Psoas muscle (tissue), 8 donors: ENCODE measurements around the gene MBP. TPM values are rescaled to one million over a fixed set of nuclear protein-coding genes. Genes with fewer than 3 reads are reported as not detected.
"Not testable (repeated sequence)": the region's sequence is repeated elsewhere in the genome, so short reads cannot be mapped to it uniquely, and the experiment has no call there.

Experiments used
- ATAC-seq, 4 donors: fragments of 200-7000 bp; cut with Tn5 transposase; one replicate each; pipeline ENCODE4 v1.9.1; 2020; ENCODE audit warnings: moderate library complexity in 3 of 4, mild to moderate bottlenecking in 2 of 4
- DNase-seq, 2 donors: peaks; one replicate each; pipeline ENCODE4 v3.0.0-alpha.2; 2020
- H3K27ac ChIP-seq: fragments of 200-600 bp; one replicate; pipeline ENCODE4 v1.8.0; 2022
- H3K27me3 ChIP-seq, 3 donors: fragments of 200-600 bp in 1 of 3; one replicate each; pipeline versions ENCODE4 v1.6.1 to v1.8.0; 2013 to 2022; ENCODE audit warnings: low read length in 2 of 3, mild to moderate bottlenecking in 2 of 3, moderate library complexity in 1 of 3; ENCODE audit not compliant: insufficient read depth in 3 of 3
- H3K36me3 ChIP-seq, 2 donors: fragments of 200-600 bp in 1 of 2; one replicate each; pipeline versions ENCODE4 v1.6.1 to v1.8.0; 2013 to 2022; ENCODE audit warnings: low read depth in 1 of 2, mild to moderate bottlenecking in 1 of 2, moderate library complexity in 1 of 2; ENCODE audit not compliant: insufficient read depth in 1 of 2
- H3K4me1 ChIP-seq: fragments of 200-600 bp; one replicate; pipeline ENCODE4 v1.8.0; 2022
- H3K4me3 ChIP-seq: fragments of 200-600 bp; one replicate; pipeline ENCODE4 v1.8.0; 2022; ENCODE audit warnings: mild to moderate bottlenecking
- H3K9me3 ChIP-seq: fragments of 200-600 bp; one replicate; pipeline ENCODE4 v1.8.0; 2022
- WGBS, 3 donors: extraction: QIAGEN DNeasy Blood & Tissue Kit; methylation state at CpG; one replicate each; pipeline versions ENCODE4 v1.1.6 to v1.1.7; 2013; 5-methylcytosine and 5-hydroxymethylcytosine counted together
- intact Hi-C, 2 donors: fragments of 100-400 bp; cut with DNase I; formaldehyde crosslinking; loops; one replicate each; pipeline versions ENCODE4 v1.11.0 to v1.14.2; 2022
- polyA plus RNA-seq, 3 donors: library from polyadenylated mRNA; stranded (reverse); fragments of 200-250 nt; gene quantifications; one replicate each; pipeline ENCODE4 v1.2.3, GENCODE V29; 2013
- total RNA-seq, 4 donors: library from RNA; stranded (reverse); fragmentation: NEBNext Ultra II Directional in 2 of 4; extraction: Animal tissue kit (Norgen Biotek cat#: 25700) in 2 of 4; gene quantifications; one replicate each; pipeline versions ENCODE4 v1.2.1 to v1.2.4, GENCODE V29; 2021 to 2023
- TF ChIP-seq, protein P1 (sequence below): fragments of 200-600 bp; IDR thresholded peaks from one replicate; pipeline ENCODE4 v1.8.0; 2022; ENCODE audit warnings: antibody characterized with exemption
- donor health status: healthy with polysubstance abuse.
- donor health status: DM: no; HTN: no; CAD: no; lungs with moderate emphysema.
- donor health status: Bipolar disorder and iron deficiency.
- donor health status: healthy.
- donor health status: DM: yes; HTN: yes; CAD: no.
- donor health status: DM: no; HTN: no; CAD: no.
- donor health status: DM: no; HTN: no; CAD: no.
- donor health status: DM: yes; HTN: yes; CAD: no.

MBP gene
- total and polyA plus RNA-seq, 7 donors: 16.4 to 88.2 (median 51.6) TPM

DNA sequence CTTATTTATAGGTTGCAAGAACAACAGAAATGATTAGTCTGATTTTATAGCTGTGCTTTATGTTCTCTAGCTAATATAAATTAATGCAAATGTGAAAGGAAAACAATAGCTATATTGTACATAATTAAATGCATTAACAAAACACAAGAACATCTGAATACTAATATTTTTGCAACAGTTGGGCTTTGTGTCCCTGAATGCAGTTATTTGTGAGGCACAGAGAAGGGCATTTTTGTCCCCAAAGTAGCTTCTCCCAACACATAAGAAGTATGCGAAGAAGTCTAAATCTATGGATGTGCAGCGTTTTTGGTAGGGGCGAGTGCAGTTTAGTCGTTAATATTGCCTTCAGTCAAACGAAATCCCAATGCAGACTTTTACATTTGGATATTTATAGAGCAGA lies 110.0 kb downstream of the MBP start:
- DNase-seq (no peak), ATAC-seq (peak in 2 of 4 donors; percentile 4 to 8)
- no peaks in the 10 kb centered on the region for H3K36me3 ChIP-seq
- WGBS, 3 donors: 43 to 52% (median 46%) methylated on average over 5 of the region's 5 CpGs
- peaks cover 20% of the 10 kb centered on the region for H3K4me1 ChIP-seq
- no peaks in the 10 kb centered on the region for H3K9me3 ChIP-seq
- no peaks in the 10 kb centered on the region for H3K27me3 ChIP-seq
- intact Hi-C loops: no loop called here
- H3K27ac ChIP-seq: peak overlapping the region; percentile 84
- TF ChIP-seq, protein P1, sequence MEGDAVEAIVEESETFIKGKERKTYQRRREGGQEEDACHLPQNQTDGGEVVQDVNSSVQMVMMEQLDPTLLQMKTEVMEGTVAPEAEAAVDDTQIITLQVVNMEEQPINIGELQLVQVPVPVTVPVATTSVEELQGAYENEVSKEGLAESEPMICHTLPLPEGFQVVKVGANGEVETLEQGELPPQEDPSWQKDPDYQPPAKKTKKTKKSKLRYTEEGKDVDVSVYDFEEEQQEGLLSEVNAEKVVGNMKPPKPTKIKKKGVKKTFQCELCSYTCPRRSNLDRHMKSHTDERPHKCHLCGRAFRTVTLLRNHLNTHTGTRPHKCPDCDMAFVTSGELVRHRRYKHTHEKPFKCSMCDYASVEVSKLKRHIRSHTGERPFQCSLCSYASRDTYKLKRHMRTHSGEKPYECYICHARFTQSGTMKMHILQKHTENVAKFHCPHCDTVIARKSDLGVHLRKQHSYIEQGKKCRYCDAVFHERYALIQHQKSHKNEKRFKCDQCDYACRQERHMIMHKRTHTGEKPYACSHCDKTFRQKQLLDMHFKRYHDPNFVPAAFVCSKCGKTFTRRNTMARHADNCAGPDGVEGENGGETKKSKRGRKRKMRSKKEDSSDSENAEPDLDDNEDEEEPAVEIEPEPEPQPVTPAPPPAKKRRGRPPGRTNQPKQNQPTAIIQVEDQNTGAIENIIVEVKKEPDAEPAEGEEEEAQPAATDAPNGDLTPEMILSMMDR: no peak
- H3K4me3 ChIP-seq: no peak overlapping the region

DNA sequence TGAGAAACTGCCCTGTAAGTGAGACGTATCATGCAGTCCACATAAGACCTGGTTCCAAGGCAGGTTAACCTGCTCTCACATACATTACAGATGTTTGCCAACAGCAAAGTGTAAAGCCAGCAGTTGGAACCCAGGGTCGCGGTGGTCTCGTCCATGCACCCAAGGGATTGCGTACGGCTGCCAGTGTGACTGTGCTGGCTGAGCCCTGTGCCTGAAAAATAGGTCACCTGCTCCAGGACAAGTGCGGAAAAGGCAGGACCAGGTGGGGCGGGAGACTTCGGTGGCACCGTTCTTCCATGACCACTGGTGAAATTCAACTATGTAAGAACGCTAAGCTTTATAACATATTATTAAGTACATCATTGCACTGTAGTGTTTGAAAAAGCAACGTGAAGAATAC lies 110.5 kb downstream of the MBP start:
- no peak for ATAC-seq
- TF ChIP-seq, protein P1: no peak
- no peak for DNase-seq
- intact Hi-C loops: no loop called here
- Histone ChIP-seq H3K4me1 (peaks cover 24% of the 10 kb centered on the region), H3K36me3 (no peaks in the 10 kb centered on the region), H3K9me3 (no peaks in the 10 kb centered on the region), H3K4me3 (no peak overlapping the region), H3K27me3 (no peaks in the 10 kb centered on the region), H3K27ac (no peak overlapping the region)
- WGBS, 3 donors: 68 to 73% (median 72%) methylated on average over 12 of the region's 12 CpGs

DNA sequence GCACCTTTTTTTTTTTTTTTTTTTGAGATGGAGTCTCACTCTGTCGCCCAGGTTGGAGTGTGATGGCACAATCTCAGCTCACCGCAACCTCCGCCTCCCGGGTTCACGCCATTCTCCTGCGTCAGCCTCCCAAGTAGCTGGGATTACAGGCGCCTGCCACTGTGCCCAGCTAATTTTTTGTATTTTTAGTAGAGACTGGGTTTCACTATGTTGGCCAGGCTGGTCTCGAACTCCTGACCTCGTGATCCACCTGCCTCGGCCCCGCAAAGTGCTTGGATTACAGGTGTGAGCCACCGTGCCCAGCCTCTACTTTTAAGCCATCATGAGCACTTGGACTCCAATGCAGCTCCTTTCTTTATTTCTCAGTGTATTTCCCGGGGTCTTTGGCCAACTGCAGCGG lies 111.1 kb downstream of the MBP start:
- H3K27ac ChIP-seq, ATAC-seq, DNase-seq, H3K27me3 ChIP-seq, H3K9me3 ChIP-seq, H3K36me3 ChIP-seq, intact Hi-C loops, H3K4me3 ChIP-seq: not testable (repeated sequence)
- 82 to 88% (median 84%) methylated on average over 14 of the region's 14 CpGs for WGBS, 3 donors
- H3K4me1 ChIP-seq: peaks cover 24% of the 10 kb centered on the region

DNA sequence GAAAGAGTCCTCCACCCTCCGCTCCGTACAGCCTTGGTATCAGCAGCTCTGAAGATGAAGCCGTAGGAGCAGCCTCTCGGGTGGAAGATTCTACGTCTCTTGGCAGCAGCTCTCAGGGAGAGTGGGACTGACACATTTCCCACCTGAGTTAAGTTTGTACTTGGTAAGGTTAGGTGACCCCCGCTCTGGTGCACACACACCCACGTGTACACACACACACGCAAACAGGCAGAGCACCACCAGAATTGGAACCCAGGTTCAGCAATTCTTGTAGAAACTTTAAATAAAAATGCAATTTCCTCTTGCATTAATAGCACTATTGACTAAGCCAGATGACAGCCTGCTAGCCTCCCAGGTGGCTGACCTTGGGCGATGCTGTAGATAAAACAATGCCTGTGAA lies 111.5 kb downstream of the MBP start:
- H3K4me1 ChIP-seq: peaks cover 26% of the 10 kb centered on the region
- H3K4me3 ChIP-seq: no peak overlapping the region
- TF ChIP-seq, protein P1: no peak

DNA sequence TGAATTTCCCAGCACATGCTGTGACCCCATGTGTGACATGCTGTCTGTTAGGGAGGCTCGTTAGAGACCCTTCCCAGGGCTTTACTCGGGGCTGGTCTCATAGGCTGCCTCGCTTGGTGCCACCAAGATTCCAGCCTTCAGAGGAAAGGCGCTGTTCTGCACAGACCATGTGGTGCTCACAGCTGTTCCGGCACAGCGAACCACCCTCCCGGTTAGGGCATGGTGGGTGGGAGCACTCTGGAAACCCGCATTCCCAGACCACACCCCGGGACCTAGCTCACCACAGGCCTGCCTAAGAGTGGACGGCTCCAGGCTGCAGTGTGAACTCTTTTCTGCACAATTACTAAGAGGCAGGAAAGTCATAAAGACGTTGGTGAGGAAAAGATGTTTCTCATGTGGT lies 112.0 kb downstream of the MBP start:
- no peak for DNase-seq
- no peaks in the 10 kb centered on the region for H3K9me3 ChIP-seq
- peaks cover 0 to 9% of the 10 kb centered on the region in 2 donors for H3K36me3 ChIP-seq
- 73 to 74% (median 74%) methylated on average over 11 of the region's 11 CpGs for WGBS, 3 donors
- ATAC-seq: no peak
- no peak overlapping the region for H3K27ac ChIP-seq
- H3K4me1 ChIP-seq: peaks cover 31% of the 10 kb centered on the region
- TF ChIP-seq, protein P1: no peak
- no peak overlapping the region for H3K4me3 ChIP-seq
- H3K27me3 ChIP-seq: no peaks in the 10 kb centered on the region
- intact Hi-C loops: no loop called here

More for the DNA sequence above, 111.5 kb downstream of the MBP start:
- H3K36me3 ChIP-seq: peaks cover 0 to 9% of the 10 kb centered on the region in 2 donors
- WGBS, 3 donors: 91 to 93% (median 93%) methylated on average over 9 of the region's 9 CpGs
- H3K27me3 ChIP-seq: no peaks in the 10 kb centered on the region
- ATAC-seq (no peak), DNase-seq (no peak)
- intact Hi-C loops: no loop called here
- H3K9me3 ChIP-seq: no peaks in the 10 kb centered on the region
- H3K27ac ChIP-seq: no peak overlapping the region
